GM12875 (cell line): ENCODE measurements around the gene SCARF2.
"Not testable (repeated sequence)": the region's sequence is repeated elsewhere in the genome, so short reads cannot be mapped to it uniquely, and the experiment has no call there.

Source experiments
- H3K4me3 ChIP-seq: one replicate; pipeline ENCODE4 v1.5.1; 2011; ENCODE audit warnings: low read depth, low read length, control low read depth
- TF ChIP-seq, protein P1 (sequence below): IDR thresholded peaks from 2 replicates; pipeline ENCODE4 v1.5.1; 2011; ENCODE audit warnings: low read depth, mild to moderate bottlenecking, control low read depth, inconsistent platforms, low read length, moderate library complexity, borderline replicate concordance; ENCODE audit not compliant: insufficient read depth

Gene SCARF2

DNA sequence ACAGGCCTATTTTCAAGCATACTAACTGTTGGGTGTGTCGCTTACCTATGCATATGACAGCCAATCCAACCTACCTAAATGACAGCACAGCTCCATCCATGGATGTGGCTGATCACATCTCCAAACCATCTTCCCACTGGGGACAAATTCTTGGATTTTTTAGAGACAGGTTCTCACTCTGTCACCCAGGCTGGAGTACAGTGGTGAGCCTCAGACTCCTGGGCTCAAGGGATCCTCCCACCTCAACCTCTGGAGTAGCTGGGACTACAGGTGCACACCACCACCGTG lies 18.0 kb downstream of the SCARF2 start:
- TF ChIP-seq, protein P1, sequence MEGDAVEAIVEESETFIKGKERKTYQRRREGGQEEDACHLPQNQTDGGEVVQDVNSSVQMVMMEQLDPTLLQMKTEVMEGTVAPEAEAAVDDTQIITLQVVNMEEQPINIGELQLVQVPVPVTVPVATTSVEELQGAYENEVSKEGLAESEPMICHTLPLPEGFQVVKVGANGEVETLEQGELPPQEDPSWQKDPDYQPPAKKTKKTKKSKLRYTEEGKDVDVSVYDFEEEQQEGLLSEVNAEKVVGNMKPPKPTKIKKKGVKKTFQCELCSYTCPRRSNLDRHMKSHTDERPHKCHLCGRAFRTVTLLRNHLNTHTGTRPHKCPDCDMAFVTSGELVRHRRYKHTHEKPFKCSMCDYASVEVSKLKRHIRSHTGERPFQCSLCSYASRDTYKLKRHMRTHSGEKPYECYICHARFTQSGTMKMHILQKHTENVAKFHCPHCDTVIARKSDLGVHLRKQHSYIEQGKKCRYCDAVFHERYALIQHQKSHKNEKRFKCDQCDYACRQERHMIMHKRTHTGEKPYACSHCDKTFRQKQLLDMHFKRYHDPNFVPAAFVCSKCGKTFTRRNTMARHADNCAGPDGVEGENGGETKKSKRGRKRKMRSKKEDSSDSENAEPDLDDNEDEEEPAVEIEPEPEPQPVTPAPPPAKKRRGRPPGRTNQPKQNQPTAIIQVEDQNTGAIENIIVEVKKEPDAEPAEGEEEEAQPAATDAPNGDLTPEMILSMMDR = no peak
- H3K4me3 ChIP-seq = no peak overlapping the region

GRCh38 chr22:20418211-20418788 lies 19.3 kb downstream of the SCARF2 start:
- H3K4me3 ChIP-seq = peak overlapping the region; percentile 42
- TF ChIP-seq, protein P1 = peak; percentile 83

GRCh38 chr22:20415699-20416098 lies 21.9 kb downstream of the SCARF2 start:
- H3K4me3 ChIP-seq = not testable (repeated sequence)

- not testable (repeated sequence) for H3K4me3 ChIP-seq
Measured at GRCh38 chr22:20415241-20415640, 22.4 kb downstream of the SCARF2 start.

DNA sequence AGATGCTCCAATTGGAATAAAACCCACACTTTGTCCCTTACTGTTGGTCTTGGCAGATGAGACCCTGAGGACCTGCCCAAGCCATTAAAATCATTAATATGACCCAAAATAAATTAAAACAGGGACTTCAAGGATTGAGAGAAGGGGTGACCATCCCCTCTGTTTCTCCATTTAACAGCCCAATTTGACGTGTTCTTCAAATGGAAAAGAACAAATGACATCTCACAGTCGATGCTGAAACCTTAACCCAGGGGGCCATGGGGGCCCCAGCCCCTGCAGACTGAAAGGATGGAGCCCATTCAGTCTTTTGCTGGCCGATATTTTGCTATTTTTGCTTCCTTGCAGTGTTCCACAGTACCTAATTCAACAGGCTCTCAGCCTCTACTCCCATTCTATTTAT lies 23.2 kb downstream of the SCARF2 start:
- TF ChIP-seq, protein P1 = no peak
- H3K4me3 ChIP-seq = no peak overlapping the region

GRCh38 chr22:20414059-20414440 lies 23.6 kb downstream of the SCARF2 start:
- H3K4me3 ChIP-seq = no peak overlapping the region
- TF ChIP-seq, protein P1 = no peak

GRCh38 chr22:20413217-20414058 lies 24.2 kb downstream of the SCARF2 start:
- TF ChIP-seq, protein P1 = no peak
- H3K4me3 ChIP-seq = no peak overlapping the region

DNA sequence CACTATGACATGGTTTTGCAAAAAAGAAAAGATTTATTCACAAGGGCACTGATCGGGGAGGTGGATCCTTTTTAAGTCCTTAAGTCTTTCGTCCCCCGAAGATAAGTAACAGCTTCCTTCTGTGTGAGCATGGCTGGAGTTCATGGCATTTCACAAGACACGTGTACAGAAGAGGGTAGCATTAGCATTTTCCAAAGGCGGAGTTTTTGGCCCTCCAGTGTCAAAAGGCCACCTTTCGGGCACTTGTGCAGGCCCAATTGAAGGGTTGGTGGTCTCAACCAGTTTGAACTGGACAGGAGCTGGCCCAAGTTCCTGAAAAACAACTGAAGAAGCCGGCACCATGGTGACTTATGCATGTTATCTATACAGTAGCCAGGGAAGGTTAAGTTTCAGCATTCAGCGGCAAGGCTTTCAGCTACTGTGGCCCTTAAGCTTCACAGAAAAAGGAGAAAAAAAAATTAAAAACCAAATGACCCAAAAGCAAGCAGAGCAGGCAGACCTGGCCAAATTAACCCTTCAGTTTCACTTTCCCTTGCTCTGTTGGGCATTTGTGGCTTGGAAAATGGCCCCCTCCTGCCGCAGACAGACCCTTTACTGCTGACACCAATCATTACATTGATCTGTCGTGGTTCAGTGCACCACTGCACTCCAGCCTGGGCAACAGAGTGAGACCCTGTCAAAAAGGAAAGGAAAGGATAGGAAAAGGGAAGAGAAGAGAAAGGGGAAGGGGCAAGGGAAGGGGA lies 25.0 kb downstream of the SCARF2 start:
- TF ChIP-seq, protein P1 = no peak
- H3K4me3 ChIP-seq = no peak overlapping the region

DNA sequence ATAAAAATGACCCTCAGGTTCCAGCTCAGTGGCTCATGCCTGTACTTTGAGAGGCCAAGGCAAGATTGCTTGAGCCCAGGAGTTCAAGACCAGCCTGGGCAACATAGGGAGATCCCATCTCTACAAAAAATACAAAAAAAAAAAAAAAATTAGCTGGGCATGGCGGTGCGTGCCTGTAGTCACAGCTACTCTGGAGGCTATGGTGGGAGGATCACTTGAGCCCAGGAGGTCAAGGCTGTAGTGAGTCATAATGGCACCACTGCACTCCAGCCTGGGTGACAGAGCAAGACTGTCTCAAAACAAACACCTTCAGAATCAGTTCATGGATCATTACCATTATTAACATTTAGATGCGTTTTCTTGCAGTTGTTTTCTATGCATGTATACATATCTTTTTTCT lies 28.2 kb downstream of the SCARF2 start:
- not testable (repeated sequence) for H3K4me3 ChIP-seq
